AG08396 (cell line): ENCODE measurements around the gene DMXL2.
"Not testable (repeated sequence)": the region's sequence is repeated elsewhere in the genome, so short reads cannot be mapped to it uniquely, and the experiment has no call there.

Experiments used
- DNase-seq: peaks from one replicate; pipeline ENCODE4 v3.0.0; 2012; ENCODE audit warnings: low spot score, mixed read lengths

Gene DMXL2

DNA sequence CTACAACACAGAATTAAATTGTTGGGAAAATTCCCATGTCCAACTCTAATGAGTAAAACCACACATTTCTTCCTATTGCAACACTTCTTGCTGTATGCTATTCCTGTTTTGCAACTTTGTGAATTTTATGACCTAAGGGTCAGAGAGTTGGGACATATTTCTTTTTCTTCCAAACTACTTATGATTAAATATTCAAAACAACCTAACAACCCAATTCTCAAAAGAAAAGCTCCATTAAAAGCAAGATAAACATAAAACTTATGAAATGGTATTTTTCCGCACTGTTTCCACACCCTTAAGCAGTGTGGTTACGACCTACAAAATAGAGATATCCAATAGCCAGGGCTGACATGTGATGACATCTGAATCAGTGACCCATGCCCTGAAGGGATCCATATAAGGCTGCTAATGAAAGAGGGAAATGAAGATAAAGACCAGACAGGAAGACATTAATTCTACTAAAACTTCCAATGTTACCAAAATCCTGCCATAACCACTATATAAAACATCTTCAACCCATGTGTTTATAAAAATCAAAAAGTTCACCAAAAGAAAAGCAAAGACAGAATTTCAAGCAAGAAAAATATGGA lies 45.6 kb downstream of the DMXL2 start:
- no peak for DNase-seq

DNA sequence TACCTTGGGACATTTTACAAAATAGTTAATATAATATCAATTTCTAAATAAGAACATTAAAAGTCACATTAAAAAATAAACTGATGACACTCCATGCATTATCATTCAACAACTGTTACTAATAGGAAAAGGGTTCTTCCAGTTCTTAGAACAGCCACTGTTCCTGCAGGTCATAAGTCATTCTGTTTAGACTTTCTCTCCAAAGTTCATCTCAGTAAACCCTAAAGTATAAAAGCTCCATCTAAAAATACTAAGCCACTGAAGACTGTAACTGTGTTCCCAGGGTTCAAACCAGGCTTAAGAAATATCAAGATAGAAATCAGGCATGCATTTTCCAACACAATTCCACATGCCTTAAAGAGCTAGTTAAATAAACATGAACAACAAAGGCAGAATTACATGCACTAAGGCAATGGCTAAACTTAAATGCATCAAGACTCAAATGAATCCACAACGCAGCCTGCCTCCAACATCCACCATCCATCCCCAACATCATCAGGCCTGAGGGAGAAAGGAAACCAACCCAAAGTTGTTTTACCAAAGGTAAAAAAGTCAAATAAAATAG lies 46.2 kb downstream of the DMXL2 start:
- DNase-seq: no peak

DNA sequence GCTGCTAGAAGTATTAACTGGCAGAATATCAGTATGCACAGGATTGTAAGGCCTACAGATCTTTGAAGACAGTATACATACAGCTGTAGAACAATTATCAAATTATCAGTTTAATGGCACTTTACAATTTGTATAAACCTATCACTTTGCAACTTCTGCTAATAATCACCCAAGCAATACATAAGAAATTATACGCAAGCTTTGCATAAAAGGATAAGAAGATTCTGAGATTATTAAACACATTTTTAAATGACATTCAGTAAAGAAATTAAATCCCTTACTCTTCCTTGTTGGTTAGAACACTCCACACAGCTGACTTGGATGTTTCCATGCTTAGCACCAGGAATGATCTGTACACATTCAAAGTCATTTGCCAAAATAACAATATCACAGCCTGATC lies 46.8 kb downstream of the DMXL2 start:
- DNase-seq: no peak

DNA sequence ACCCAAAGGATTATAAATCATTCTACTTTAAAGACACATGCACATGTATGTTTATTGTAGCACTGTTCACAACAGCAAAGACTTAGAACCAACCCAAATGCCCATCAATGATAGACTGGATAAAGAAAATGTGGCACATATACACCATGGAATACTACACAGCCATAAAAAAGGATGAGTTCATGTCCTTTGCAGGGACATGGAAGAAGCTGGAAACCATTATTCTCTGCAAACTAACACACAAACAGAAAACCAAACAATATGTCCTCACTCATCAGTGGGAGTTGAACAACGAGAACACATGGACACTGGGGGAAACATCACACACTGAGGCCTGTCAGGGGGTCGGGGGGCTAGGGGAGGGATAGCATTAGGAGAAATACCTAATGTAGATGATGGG lies 49.2 kb downstream of the DMXL2 start:
- DNase-seq: not testable (repeated sequence)

DNA sequence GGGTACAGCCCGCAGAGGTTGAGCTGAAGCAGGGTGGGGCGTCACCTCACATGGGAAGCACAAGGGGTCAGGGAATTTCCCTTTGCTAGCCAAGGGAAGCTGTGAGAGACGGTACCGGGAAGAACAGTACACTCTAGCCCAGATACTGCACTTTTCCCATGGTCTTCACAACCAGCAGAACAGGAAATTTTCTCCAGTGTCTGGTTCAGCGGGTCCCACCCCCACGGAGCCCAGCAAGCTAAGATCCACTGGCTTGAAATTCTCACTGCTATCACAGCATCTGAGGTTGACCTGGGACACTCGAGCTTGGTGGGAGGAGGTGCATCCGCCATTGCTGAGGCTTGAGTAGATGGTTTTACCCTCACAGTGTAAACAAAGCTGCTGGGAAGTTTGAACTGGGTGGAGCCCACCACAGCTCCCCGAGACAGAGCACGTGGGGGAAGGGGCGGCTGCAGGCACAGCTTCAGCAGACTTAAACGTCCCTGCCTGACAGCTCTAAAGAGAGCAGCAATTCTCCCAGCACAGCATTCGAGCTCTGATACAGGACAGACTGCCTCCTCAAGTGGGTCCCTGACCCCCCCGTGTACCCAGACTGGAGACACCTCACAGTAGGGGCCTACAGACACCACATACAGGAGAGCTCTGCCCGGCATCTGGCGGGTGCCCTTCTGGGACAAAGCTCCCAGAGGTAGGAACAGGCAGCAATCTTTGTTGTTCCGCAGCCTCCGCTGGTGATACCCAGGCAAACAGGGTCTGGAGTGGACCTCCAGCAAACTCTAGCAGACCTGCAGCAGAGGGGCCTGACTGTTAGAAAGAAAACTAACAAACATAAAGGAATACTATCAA lies 53.4 kb downstream of the DMXL2 start:
- DNase-seq: not testable (repeated sequence)

DNA sequence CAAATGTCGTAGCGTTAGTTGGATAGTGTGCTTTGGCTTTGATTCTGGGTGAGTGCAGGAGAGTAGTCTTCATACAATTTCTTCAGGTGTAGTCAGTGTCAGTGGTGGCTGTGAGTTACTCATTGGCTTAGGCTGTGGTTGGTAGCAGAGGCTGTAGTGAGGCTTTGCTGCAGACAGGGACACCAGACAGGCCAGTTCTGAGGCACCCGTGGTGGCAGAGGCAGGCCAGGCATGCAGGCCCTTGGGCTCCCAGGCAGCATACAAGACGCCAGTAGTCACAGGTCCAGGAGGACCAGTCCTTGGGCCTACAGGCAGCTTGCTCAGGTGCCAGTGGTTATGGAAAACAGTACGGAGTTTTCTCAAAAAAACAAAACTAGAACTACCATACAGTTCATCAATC lies 61.3 kb downstream of the DMXL2 start:
- no peak for DNase-seq

DNA sequence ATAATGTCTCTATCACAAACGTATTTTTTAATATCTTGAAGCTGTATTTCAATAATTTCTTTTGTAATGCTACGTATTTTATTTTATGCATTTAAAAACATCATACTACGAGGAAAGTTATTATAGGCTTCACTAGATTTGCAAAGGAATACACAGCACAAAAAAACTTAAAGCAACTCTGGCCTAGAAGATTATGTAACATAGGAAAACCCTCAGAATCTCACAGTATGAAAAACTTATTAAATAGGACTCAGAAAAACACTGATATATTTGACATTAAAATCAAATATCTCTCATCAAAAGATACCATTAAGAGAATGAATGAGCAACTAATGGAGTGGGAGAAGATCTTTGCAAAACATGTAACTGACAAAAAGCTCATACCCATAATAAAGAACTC lies 63.7 kb downstream of the DMXL2 start:
- no peak for DNase-seq

DNA sequence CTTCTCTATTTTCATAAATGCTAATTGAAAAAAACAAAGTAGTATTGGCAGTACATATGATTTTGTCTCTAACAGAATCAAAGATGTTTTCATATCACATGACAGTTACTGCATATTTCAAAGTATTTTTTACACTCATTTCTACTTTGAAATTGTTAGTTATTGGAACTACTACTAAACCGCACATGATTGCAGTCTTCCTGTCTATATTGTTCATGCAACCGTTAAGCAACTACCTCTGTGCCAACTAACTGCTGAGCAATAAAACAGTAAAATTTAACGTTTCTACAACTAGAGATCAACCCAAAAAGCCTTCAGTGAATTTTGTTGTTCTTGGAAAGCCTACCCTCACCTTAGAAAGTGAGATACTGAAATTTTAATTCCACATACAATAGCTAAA lies 64.2 kb downstream of the DMXL2 start:
- no peak for DNase-seq

GRCh38 chr15:51550841-51551240 lies 71.7 kb downstream of the DMXL2 start:
- DNase-seq: no peak

GRCh38 chr15:51547656-51548055 lies 74.9 kb downstream of the DMXL2 start:
- DNase-seq: no peak

DNA sequence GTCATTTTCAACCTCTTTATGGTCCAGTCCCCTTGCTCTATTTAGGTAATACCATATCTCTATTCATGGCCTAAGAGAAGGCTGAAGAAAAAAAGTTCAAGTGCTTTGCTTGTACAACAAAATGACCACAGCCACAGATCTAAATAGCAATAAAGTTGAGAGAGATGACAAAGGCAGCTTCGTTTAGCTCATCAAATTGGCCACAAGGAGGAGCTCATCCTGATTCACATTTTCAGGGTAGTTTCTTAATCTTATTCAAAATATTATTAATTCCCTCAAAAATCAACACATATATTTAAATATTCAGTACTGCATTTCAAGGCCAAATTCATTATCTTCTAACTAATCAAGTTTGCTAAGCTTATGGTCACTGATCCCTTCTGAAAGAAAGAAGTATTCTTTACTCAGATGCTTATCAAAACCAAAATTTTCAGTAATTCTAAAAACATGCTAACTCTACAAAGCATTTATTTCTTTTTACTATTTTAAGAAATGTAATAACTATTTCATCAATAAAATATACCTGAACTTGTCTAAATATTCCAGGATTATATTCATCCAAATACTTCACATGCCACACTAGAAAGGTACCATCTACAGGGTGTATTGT lies 85.5 kb downstream of the DMXL2 start:
- peak; percentile 17 for DNase-seq

DNA sequence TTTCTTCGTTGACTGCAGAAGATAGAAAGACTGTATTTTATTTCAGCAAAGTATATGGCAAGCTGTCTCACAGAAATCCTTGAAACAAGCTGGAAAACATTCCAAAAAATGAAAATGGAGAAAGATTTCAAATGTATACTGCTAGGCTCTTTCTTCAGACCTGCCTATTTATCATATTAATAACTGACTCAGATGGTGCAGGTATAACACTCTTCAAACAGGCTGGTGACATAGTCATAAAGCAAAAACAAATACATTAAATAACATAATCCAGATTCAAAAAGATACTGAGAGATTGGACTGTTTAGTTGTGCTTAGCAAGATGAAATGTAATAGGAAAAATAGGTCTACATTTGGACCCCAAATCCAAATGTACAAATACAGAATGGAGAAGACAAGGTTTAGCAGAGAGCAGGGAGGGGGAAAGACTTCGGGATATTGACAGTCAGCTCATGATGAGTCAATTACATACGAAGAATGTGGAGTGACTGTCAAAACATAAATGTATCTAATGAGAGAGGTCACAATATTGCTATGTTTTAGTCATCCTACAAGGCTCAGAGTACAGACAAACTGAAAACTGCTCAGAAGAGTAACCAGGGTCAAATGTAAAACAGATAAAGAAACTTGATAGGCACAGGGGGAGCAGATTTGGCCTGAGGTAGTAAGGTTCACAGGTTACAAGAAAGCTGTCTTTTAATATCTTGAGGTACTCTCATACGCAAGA lies 88.7 kb downstream of the DMXL2 start:
- no peak for DNase-seq

- no peak for DNase-seq
Observed at GRCh38 chr15:51526955-51527354, 95.6 kb downstream of the DMXL2 start.

DNA sequence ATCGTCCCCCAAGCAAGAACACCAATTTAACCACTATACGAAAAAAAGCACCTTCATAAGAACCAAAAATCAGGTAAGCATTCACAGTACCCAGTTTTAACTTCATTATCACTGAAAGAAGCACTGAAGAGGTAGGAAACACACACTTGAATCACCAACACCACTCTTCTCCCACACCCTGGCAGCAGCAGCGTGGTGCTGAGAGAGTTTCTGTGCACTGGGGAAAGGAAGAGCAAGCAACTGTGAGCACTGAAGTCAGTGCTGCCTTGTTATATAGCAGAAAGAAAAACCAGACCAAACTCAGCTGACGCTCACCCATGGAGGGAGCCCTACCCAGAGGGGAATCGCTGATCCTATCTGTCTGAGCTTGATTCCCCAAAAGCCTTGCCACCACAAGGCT lies 98.2 kb downstream of the DMXL2 start:
- no peak for DNase-seq

DNA sequence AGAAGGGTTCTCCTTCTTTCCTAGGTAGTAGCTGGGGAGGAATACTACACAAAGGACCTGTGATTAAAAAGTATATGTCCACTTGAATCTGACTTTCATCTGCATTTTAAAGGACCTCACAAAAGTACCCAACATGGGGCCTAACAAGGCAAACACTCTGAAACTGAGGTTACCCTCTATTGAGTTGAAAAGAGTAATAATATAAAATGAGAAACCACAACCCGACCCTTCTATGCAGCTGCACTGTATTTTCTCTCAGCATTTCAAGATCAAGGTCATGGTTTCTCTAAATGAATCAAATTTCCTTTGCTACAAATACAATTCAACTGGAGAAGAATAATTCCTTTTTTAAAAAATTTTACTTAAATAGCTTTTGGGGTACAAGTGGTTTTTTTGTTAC lies 106.3 kb downstream of the DMXL2 start:
- DNase-seq: no peak

- no peak for DNase-seq
Observed at GRCh38 chr15:51505251-51505650, 117.3 kb downstream of the DMXL2 start.

DNA sequence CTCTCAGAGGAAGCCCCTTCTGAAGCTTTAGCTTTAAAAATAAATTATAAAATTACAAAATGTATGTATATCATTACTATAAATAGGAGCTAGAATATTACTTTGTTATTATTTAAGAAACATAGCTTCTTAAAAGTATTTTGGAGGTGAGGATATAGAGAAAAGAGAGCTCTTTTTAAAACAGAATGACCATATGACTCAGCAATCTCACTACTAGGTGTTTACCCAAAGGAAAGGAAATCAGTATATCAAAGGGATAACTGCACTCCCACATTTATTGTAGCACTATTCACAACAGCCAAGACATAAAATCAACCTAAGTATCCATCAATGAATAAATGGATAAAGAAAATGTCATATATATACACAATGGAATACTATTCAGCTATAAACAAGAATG lies 119.6 kb downstream of the DMXL2 start:
- no peak for DNase-seq

DNA sequence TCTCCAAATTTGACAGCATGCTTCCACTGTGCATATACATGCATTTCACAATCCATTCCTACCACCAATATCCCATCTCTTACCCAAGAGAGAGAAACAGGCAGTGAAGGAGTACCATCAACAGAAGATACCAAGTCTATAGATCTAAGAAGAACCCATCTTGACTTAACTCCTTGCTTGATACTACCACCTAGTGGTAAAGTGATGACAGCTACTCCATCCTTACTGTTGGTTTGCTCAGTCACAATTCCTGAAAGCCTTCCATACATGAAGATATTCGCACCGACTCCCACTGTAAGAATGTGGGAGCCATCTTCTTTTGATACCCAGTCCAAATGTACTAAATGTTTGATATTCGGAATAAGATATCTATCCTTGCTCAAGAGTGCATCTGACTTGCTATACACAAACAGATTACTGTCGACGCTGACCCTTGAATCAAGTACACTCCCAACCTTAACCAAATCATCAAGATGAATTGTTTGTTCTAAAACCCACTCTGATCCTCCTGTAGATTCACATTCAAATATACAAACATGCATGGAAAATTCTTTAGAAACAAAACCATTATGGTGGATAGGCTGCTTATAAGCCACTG lies 123.1 kb downstream of the DMXL2 start:
- DNase-seq: peak; percentile 44

DNA sequence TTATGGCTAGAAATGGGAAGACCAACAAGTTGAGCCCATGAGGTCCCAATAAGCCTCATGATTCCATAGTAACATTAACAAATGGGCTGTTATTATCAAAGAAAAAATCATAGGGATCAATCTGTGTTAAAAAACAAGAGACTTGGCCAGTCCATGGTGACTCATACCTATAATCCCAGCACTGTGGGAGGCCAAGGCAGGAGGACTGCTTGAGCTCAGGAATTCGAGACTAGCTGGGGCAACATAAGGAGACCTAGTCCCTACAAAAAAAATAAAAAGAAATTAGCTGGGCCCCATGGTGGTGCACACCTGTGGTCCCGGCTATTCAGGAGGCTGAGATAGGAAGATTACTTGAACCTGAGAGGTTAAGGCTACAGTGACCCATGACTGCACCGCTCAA lies 124.8 kb downstream of the DMXL2 start:
- DNase-seq: no peak

DNA sequence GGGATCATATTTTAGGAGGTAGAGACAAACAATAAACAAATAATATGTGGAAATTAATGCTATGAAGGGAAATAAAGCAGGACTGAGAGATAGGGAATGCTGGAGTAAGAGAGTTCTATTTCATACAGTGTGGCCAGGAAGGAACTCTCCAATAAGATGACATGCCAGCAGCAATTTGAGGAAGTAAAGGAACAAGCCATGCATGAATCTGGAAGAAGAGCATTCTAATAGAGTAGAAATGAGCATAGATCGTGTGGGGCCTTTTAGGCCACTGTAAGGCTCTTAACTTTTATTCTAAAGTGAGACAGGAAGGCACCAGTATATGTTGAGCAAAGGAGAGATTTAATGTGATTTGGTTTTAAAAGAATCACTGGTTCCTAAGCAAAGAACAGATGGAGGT lies 126.3 kb downstream of the DMXL2 start:
- DNase-seq: no peak

DNA sequence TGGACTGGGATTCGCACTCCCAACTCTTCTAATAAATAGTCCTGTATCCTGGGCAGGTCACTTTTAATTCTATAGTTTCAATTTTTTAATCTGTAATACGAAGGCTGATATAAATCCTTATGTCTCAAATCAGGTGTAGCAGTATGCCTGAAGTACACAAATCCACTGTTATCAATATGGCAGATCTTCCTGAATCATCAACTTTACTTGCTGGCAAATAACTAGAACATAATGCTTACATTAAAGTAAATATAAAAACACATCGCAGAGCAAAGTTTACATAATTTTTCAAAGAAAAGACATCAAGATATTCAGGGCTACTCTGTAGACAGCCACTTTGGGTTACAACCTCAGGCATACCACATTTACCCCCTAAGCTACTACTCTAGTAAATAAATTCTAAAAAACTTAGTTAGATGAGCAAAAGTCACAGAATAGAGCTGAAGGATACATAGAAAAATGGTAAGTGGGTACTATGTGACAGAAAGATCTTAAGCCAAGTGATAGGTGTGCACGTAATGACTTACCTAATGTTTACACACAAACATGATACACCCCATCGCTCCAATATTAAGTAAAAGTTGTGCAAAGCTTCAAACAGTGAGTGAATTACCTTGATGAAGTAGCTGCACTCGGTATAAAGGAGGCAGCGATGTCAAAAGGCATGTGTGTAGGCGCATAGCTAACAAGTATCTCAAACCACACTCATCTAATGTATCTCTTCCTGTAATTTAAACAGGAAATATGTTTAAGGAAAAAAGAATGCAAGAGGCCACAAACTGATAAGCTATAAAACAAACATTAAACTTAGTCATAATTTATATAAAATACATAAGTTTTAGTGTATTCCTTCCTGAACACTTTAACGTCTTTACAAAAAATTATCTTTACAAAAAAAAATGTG lies 127.9 kb downstream of the DMXL2 start:
- no peak for DNase-seq
